H1 (cell line): ENCODE results near the gene TRIM38. TPM values are rescaled to one million over a fixed set of nuclear protein-coding genes. Genes with fewer than 3 reads are reported as not detected.

Source experiments
- CTCF ChIA-PET: fragments of 300-600 bp; sonication (Branson Sonifier 250); formaldehyde crosslinking; loops from one replicate; lab custom pipeline; 2021; ENCODE audit not compliant: partially characterized antibody; lab: Charles Lee
- POLR2A ChIA-PET: fragments of 300-600 bp; sonication (Branson Sonifier 250); formaldehyde crosslinking; loops from one replicate; lab custom pipeline; 2021; ENCODE audit warnings: inconsistent platforms; ENCODE audit not compliant: partially characterized antibody; lab: Charles Lee
- DNase-seq, 2 experiments: peaks; one replicate each; pipeline versions ENCODE4 v3.0.0 to v3.0.0-alpha.2; 2010 to 2022; ENCODE audit warnings: low spot score in 2 of 2, low read depth in 1 of 2, mixed read lengths in 1 of 2
- FAIRE-seq: peaks from 2 replicates; lab custom pipeline; 2011; peaks lifted over from hg19 to GRCh38; lab: Jason Lieb, UNC
- H2AFZ ChIP-seq: 2 replicates; pipeline ENCODE4 v1.8.1; 2012; ENCODE audit warnings: low read length, inconsistent platforms
- H2AK5ac ChIP-seq: 2 replicates; pipeline ENCODE4 v1.6.1; 2013; ENCODE audit warnings: low read depth, low read length
- H2BK120ac ChIP-seq: replicated peaks from 2 replicates; pipeline ENCODE3; 2013; ENCODE audit warnings: low read depth, low read length, inconsistent platforms
- H2BK12ac ChIP-seq: 2 replicates; pipeline ENCODE4 v1.6.1; 2013; ENCODE audit warnings: low read depth, low read length
- H2BK15ac ChIP-seq: 2 replicates; pipeline ENCODE4 v1.6.1; 2013; ENCODE audit warnings: low read length
- H2BK20ac ChIP-seq: 2 replicates; pipeline ENCODE4 v1.6.1; 2013; ENCODE audit warnings: low read length
- H2BK5ac ChIP-seq: 2 replicates; pipeline ENCODE4 v1.6.1; 2013; ENCODE audit warnings: low read depth, low read length
- H3K14ac ChIP-seq: 2 replicates; pipeline ENCODE4 v1.6.1; 2013; ENCODE audit warnings: inconsistent platforms; ENCODE audit not compliant: insufficient read length
- H3K18ac ChIP-seq: 2 replicates; pipeline ENCODE4 v1.6.1; 2013; ENCODE audit warnings: low read length; ENCODE audit errors: extremely low read depth
- H3K23ac ChIP-seq: 2 replicates; pipeline ENCODE4 v1.6.1; 2013; ENCODE audit warnings: inconsistent platforms; ENCODE audit not compliant: insufficient read length
- H3K23me2 ChIP-seq: 2 replicates; pipeline ENCODE4 v1.6.1; 2013; ENCODE audit warnings: low read depth, low read length
- H3K27ac ChIP-seq: 2 replicates; pipeline ENCODE4 v1.6.1; 2011; ENCODE audit warnings: low read depth, low read length, inconsistent platforms
- H3K27me3 ChIP-seq, 4 experiments: replicated peaks in 1 of 4; 1 replicate in 1 of 4; 2 replicates in 3 of 4; pipeline versions ENCODE4 v1.6.1 to v1.8.1; 2011 to 2013; ENCODE audit warnings: low read length in 3 of 4, mild to moderate bottlenecking in 3 of 4, inconsistent platforms in 2 of 4, mixed read lengths in 2 of 4, moderate library complexity in 1 of 4; ENCODE audit not compliant: control insufficient read depth in 3 of 4, insufficient read depth in 3 of 4; ENCODE audit errors: extremely low read depth in 1 of 4
- H3K36me3 ChIP-seq, 4 experiments: 2 replicates each; pipeline versions ENCODE4 v1.6.1 to v1.8.1; 2011 to 2013; ENCODE audit warnings: mild to moderate bottlenecking in 4 of 4, low read length in 3 of 4, moderate library complexity in 2 of 4, control low read depth in 1 of 4, inconsistent platforms in 1 of 4; ENCODE audit not compliant: insufficient read depth in 4 of 4, control insufficient read depth in 2 of 4
- H3K4ac ChIP-seq: replicated peaks from 2 replicates; pipeline ENCODE3; 2013; ENCODE audit warnings: low read length, low read depth, mixed read lengths, inconsistent platforms; ENCODE audit not compliant: insufficient read length
- H3K4me1 ChIP-seq, 4 experiments: replicated peaks in 1 of 4; 1 replicate in 1 of 4; 2 replicates in 3 of 4; pipeline versions ENCODE4 v1.6.1 to v1.8.1; 2011 to 2013; ENCODE audit warnings: low read length in 3 of 4, inconsistent platforms in 2 of 4, mixed read lengths in 1 of 4; ENCODE audit not compliant: insufficient read depth in 4 of 4, control insufficient read depth in 3 of 4
- H3K4me2 ChIP-seq, 2 experiments: 2 replicates each; pipeline versions ENCODE4 v1.6.1 to v1.8.1; 2011 to 2013; ENCODE audit warnings: low read depth in 2 of 2, low read length in 2 of 2, control low read depth in 1 of 2, inconsistent platforms in 1 of 2, mild to moderate bottlenecking in 1 of 2; ENCODE audit not compliant: insufficient read depth in 1 of 2
- H3K4me3 ChIP-seq, 4 experiments: fragments of 200-600, 300-600 bp in 1 of 4; sonication (generic), shearing (Covaris generic), sonication (Bioruptor Twin) in 1 of 4; 2 replicates each; pipeline versions ENCODE4 v1.5.1 to v1.8.1; 2011 to 2016; ENCODE audit warnings: low read length in 4 of 4, low read depth in 3 of 4, control low read depth in 2 of 4, inconsistent platforms in 2 of 4, mild to moderate bottlenecking in 2 of 4, mixed read lengths in 1 of 4, moderate library complexity in 1 of 4; ENCODE audit not compliant: insufficient read depth in 2 of 4; ENCODE audit errors: extremely low read depth in 1 of 4
- H3K56ac ChIP-seq: replicated peaks from 2 replicates; pipeline ENCODE3; 2013; ENCODE audit warnings: low read depth, mild to moderate bottlenecking, mixed read lengths, low read length, inconsistent platforms; ENCODE audit not compliant: insufficient read length
- H3K79me1 ChIP-seq: 2 replicates; pipeline ENCODE4 v1.6.1; 2013; ENCODE audit warnings: low read depth, low read length, control low read depth
- H3K79me2 ChIP-seq, 2 experiments: 2 replicates each; pipeline versions ENCODE4 v1.6.1 to v1.8.1; 2012 to 2013; ENCODE audit warnings: low read length in 2 of 2, mild to moderate bottlenecking in 2 of 2, inconsistent platforms in 1 of 2; ENCODE audit not compliant: insufficient read depth in 2 of 2, control insufficient read depth in 1 of 2
- H3K9ac ChIP-seq, 4 experiments: replicated peaks in 1 of 4; 1 replicate in 1 of 4; 2 replicates in 3 of 4; pipeline versions ENCODE4 v1.6.1 to v1.8.1; 2011 to 2013; ENCODE audit warnings: low read depth in 3 of 4, low read length in 3 of 4, control low read depth in 2 of 4, mild to moderate bottlenecking in 2 of 4, moderate library complexity in 2 of 4, inconsistent platforms in 1 of 4; ENCODE audit errors: extremely low read depth in 1 of 4
- H3K9me3 ChIP-seq, 2 experiments: 2 replicates each; pipeline versions ENCODE4 v1.6.1 to v1.8.1; 2012 to 2013; ENCODE audit warnings: mild to moderate bottlenecking in 2 of 2, moderate library complexity in 2 of 2, control low read depth in 1 of 2, inconsistent platforms in 1 of 2, low read depth in 1 of 2, low read length in 1 of 2, mixed read lengths in 1 of 2; ENCODE audit not compliant: insufficient read depth in 2 of 2
- H4K20me1 ChIP-seq, 2 experiments: replicated peaks in 1 of 2; 2 replicates each; pipeline versions ENCODE3 to v1.8.1; 2011 to 2013; ENCODE audit warnings: inconsistent platforms in 2 of 2, low read length in 2 of 2, mild to moderate bottlenecking in 1 of 2; ENCODE audit not compliant: insufficient read depth in 2 of 2, control insufficient read depth in 1 of 2
- H4K5ac ChIP-seq: 2 replicates; pipeline ENCODE4 v1.6.1; 2013; ENCODE audit warnings: low read length, low read depth, mixed read lengths, inconsistent platforms; ENCODE audit not compliant: insufficient read length
- H4K8ac ChIP-seq: 2 replicates; pipeline ENCODE4 v1.8.0; 2013; ENCODE audit warnings: mild to moderate bottlenecking, moderate library complexity, low read length, inconsistent platforms; ENCODE audit not compliant: insufficient read depth; ENCODE audit errors: extremely low read depth
- H4K91ac ChIP-seq: replicated peaks from 2 replicates; pipeline ENCODE3; 2013; ENCODE audit warnings: low read length, mixed read lengths, inconsistent platforms; ENCODE audit not compliant: insufficient read length
- CHD1 ChIP-seq: IDR thresholded peaks from 2 replicates; pipeline ENCODE4 v1.6.1; 2012; ENCODE audit warnings: low read depth, low read length, improper control_type of control experiment
- EP300 ChIP-seq, 2 experiments: IDR thresholded peaks; 1 replicate in 1 of 2; 2 replicates in 1 of 2; pipeline ENCODE4 v1.6.1; 2011 to 2012; ENCODE audit warnings: low read depth in 2 of 2, low read length in 2 of 2, mild to moderate bottlenecking in 2 of 2, borderline replicate concordance in 1 of 2, inconsistent platforms in 1 of 2, moderate library complexity in 1 of 2
- FOSL1 ChIP-seq: IDR thresholded peaks from 2 replicates; pipeline ENCODE4 v1.6.1; 2011; ENCODE audit warnings: mild to moderate bottlenecking, low read depth, low read length, moderate library complexity; ENCODE audit not compliant: insufficient read depth
- POLR2A ChIP-seq, 2 experiments: IDR thresholded peaks; 1 replicate in 1 of 2; 2 replicates in 1 of 2; pipeline ENCODE4 v1.6.1; 2011; ENCODE audit warnings: low read depth in 2 of 2, low read length in 2 of 2, mild to moderate bottlenecking in 2 of 2; ENCODE audit errors: control extremely low read depth in 1 of 2
- TEAD4 ChIP-seq: IDR thresholded peaks from 2 replicates; pipeline ENCODE4 v1.6.1; 2012; ENCODE audit warnings: low read depth, low read length, inconsistent platforms, mixed read lengths
- WGBS, 2 experiments: shearing (Covaris generic) in 1 of 2; methylation state at CpG; one replicate each; pipeline versions ENCODE4 v1.1.6 to v1.1.7; 2013 to 2015; ENCODE audit warnings: low lambda C conversion rate in 2 of 2, mixed read lengths in 2 of 2, inconsistent platforms in 1 of 2, low coverage in 1 of 2, missing lambda C conversion rate in 1 of 2; ENCODE audit not compliant: insufficient replicate concordance in 2 of 2, insufficient coverage in 1 of 2, insufficient read length in 1 of 2; ENCODE audit errors: extremely low coverage in 1 of 2, missing lambda C conversion rate in 1 of 2; 5-methylcytosine and 5-hydroxymethylcytosine counted together
- polyA plus RNA-seq, 7 experiments: library from polyadenylated mRNA; depleted of rRNA in 3 of 7; stranded (reverse) in 5 of 7; unstranded in 2 of 7; fragments of >200 nt in 5 of 7; fragments of 200-250 nt in 2 of 7; gene quantifications; 1 replicate in 5 of 7; 2 replicates in 1 of 7; 4 replicates in 1 of 7; pipeline versions ENCODE4 v1.2.1 to v1.2.3, GENCODE V29; 2011 to 2013; ENCODE audit warnings: missing spikeins in 2 of 7, mixed read lengths in 2 of 7
- total RNA-seq: library from RNA; stranded (reverse); fragmentation: NEBNext Ultra II Directional; extraction: Animal tissue kit (Norgen Biotek cat#: 25700); gene quantifications from 2 replicates; pipeline ENCODE4 v1.2.1, GENCODE V29; 2021

TRIM38 gene
- total and polyA plus RNA-seq, 2 of the 8 experiments (the other 6 are each of a cell fraction or from before 2014, with no cell fraction given) = 0.43 to 0.56 TPM

DNA sequence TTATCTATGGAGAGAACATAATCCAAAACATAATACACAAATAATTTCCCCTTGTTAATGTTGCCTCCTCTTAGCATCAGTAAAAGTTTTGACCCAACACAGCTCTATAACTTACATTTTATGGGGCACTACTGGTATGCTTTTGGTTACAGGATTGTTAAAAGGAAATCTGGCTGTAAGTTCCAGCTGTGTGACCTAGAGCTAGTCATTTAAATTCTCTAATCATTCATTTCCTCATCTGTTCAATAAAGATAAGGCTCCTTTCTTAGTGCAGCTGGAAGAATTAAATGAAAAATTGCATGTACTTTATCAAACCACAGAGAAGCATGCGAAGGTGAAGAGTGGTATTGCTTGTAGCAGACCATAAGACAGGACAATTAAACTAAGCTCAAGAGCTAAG is 36.7 kb upstream of the TRIM38 start:
- no peak overlapping the region for H3K4ac ChIP-seq
- TF ChIP-seq EP300 (IDR thresholded peaks at IDR 0.05; ENCODE audit: borderline replicate concordance in 1 of 2, low read depth in 2 of 2, low read length in 2 of 2) (no peak), FOSL1 (no peak), POLR2A (IDR thresholded peaks at IDR 0.05; ENCODE audit: control extremely low read depth in 1 of 2, low read depth in 2 of 2, low read length in 2 of 2) (no peak), TEAD4 (no peak), CHD1 (no peak)
- FAIRE-seq = no peak

More for the DNA sequence above, 36.7 kb upstream of the TRIM38 start:
- Histone ChIP-seq H3K4me2 (no peak overlapping the region), H2BK5ac (no peak overlapping the region), H4K8ac (no peak overlapping the region), H2AK5ac (no peak overlapping the region), H2BK120ac (no peak overlapping the region), H3K27ac (no peak overlapping the region), H3K27me3 (no peaks in the 10 kb centered on the region), H3K18ac (no peak overlapping the region), H3K4me1 (no peaks in the 10 kb centered on the region), H4K5ac (no peak overlapping the region), H3K14ac (no peak overlapping the region), H2BK15ac (no peak overlapping the region), H4K91ac (no peak overlapping the region), H3K36me3 (no peaks in the 10 kb centered on the region), H2BK12ac (no peak overlapping the region), H2BK20ac (no peak overlapping the region), H3K4me3 (no peak overlapping the region), H3K56ac (no peak overlapping the region), H2AFZ (peak overlapping the region; percentile 64; the same call in 1 of the 2 replicates), H3K23me2 (no peaks in the 10 kb centered on the region), H3K9ac (no peak overlapping the region), H4K20me1 (no peaks in the 10 kb centered on the region), H3K79me2 (no peaks in the 10 kb centered on the region), H3K9me3 (no peaks in the 10 kb centered on the region), H3K23ac (no peak overlapping the region), H3K79me1 (no peaks in the 10 kb centered on the region)
- POLR2A ChIA-PET = interaction anchor here (1.4 kb wide), 1 partner anchor 10 kb away, joined by 4 read pairs; no protein-coding TSS in a partner anchor
- WGBS, 2 experiments = 93% methylated on average over 1 of the region's 1 CpG; no CpG with 5 or more reads in 1 of the 2 experiments
- no peak for DNase-seq
- CTCF ChIA-PET = interaction anchor here (0.6 to 1.2 kb wide), 8 partner anchors 27 to 427 kb away, joined by 3 to 4 read pairs (median 3); no protein-coding TSS in a partner anchor
